SK-N-SH (cell line): ENCODE measurements around the gene RNFT2.

Source experiments
- CTCF ChIP-seq: fragments of 200-600 bp; sonication (generic); IDR thresholded peaks from 2 replicates; pipeline ENCODE4 v1.6.1; 2017; ENCODE audit warnings: antibody characterized with exemption, mild to moderate bottlenecking, moderate library complexity
- EP300 ChIP-seq, 2 experiments: IDR thresholded peaks; 2 replicates each; pipeline versions ENCODE4 v1.4.0 to v1.6.1; 2012; ENCODE audit warnings: borderline replicate concordance in 1 of 2, low read depth in 1 of 2, low read length in 1 of 2
- MAX ChIP-seq: IDR thresholded peaks from 2 replicates; pipeline ENCODE4 v1.4.0; 2012; ENCODE audit warnings: low read depth
- RAD21 ChIP-seq: IDR thresholded peaks from 2 replicates; pipeline ENCODE4 v1.6.1; 2012; ENCODE audit warnings: mild to moderate bottlenecking, low read length
- TAF1 ChIP-seq: IDR thresholded peaks from 2 replicates; pipeline ENCODE4 v1.6.1; 2012; ENCODE audit warnings: low read depth, mild to moderate bottlenecking, low read length, moderate library complexity, borderline replicate concordance
- YY1 ChIP-seq: IDR thresholded peaks from 2 replicates; pipeline ENCODE4 v1.4.0; 2012; ENCODE audit warnings: low read depth, mild to moderate bottlenecking

DNA sequence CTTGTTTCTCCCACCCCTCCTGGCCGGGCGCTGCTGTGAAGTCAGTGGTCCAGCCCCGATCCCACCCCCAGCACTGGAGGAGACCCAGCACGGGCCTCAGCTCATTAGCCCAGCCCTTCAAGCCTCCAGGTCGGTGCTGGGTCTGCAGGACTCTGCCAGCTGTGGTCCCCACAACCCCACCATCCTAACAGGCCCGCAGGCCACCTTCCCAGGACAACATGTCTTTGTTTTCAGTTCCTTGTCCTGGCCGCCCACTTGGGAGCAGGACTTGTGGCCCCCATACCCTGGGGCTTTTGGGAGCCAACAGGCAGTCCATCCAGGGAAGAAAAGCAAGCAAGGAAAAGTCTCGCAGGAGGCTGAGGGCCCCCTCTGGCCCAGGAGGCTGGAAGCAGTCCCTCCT is 83.2 kb downstream of the RNFT2 start:
- TF ChIP-seq CTCF (no peak), RAD21 (no peak), MAX (no peak), YY1 (no peak), TAF1 (no peak), EP300 (IDR thresholded peaks at IDR 0.05; ENCODE audit: borderline replicate concordance in 1 of 2, low read depth in 1 of 2, low read length in 1 of 2) (no peak)
